GM20000 (cell line): ENCODE data around the gene COL23A1.

Experiments used
- DNase-seq: peaks from one replicate; pipeline ENCODE4 v3.0.0; 2012; ENCODE audit warnings: low spot score
- TF ChIP-seq, protein P1 (sequence below): IDR thresholded peaks from 2 replicates; pipeline ENCODE4 v1.5.1; 2012; ENCODE audit warnings: mild to moderate bottlenecking, control low read depth; ENCODE audit errors: extremely low read depth, missing control alignments

Gene COL23A1

GRCh38 chr5:178625679-178626483, 35.7 kb upstream of the COL23A1 start:
- TF ChIP-seq, protein P1, sequence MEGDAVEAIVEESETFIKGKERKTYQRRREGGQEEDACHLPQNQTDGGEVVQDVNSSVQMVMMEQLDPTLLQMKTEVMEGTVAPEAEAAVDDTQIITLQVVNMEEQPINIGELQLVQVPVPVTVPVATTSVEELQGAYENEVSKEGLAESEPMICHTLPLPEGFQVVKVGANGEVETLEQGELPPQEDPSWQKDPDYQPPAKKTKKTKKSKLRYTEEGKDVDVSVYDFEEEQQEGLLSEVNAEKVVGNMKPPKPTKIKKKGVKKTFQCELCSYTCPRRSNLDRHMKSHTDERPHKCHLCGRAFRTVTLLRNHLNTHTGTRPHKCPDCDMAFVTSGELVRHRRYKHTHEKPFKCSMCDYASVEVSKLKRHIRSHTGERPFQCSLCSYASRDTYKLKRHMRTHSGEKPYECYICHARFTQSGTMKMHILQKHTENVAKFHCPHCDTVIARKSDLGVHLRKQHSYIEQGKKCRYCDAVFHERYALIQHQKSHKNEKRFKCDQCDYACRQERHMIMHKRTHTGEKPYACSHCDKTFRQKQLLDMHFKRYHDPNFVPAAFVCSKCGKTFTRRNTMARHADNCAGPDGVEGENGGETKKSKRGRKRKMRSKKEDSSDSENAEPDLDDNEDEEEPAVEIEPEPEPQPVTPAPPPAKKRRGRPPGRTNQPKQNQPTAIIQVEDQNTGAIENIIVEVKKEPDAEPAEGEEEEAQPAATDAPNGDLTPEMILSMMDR = no peak
- no peak for DNase-seq

DNA sequence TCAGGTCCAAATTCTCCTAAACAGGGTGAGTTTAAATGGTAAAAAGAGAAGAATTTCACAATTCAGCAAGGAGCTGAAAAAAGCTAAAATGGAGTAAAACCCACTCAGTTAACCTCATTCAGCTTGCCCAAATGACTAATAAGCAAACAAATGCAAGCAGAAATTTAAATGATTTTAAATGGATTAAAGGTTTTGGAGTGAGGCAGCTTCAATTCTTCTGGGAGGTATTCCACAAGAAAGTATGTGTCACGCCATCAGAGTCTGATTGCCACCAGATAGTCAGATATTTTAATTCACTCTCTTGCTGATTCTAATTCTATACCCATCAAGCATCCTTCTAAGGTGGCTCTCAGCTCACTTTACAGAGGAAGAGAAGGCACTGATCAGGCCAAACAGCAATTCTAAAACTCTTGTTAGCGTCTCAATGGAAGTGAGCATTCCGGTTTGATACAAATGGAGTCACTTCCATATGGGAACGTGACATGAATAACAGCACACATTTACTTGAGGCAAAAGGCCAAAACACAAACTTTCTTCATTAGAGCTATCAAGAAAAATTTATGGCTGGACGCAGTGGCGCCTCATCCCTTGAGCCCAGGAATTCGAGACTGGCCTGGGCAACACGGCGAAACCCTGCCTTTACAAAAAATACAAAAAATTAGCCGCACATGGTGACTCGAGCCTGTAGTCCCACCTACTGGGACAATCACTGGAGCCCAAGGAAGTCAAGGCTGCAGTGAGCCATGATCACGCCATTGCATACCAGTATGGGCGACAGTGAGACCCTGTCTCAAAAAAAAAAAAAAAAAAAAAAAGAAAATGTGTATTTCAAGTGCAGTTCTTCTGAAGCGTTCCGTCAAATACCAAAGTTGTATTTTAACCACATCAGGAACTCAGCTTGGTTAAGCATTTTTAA, 34.7 kb upstream of the COL23A1 start:
- TF ChIP-seq, protein P1 = no peak
- no peak for DNase-seq

GRCh38 chr5:178622679-178623247, 32.6 kb upstream of the COL23A1 start:
- TF ChIP-seq, protein P1 = no peak
- DNase-seq = no peak

DNA sequence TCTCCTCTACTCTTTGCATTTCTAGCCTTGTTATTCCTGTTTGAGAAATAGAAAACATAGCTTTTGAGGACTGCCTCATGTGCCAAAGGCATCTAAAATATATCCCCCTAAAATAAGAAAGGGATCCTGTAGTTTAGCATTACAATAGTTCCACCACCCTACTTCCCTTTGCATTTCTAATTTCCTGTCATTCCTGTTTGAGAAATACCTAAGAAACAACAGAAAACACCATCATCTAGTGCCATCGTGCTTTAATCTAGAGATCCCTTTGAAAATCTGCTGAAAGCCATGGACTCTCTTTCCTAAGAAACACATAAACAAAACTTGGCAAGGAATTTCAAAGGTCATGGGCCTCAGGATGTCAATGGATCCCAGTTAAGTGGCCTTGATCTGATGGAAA, 29.2 kb upstream of the COL23A1 start:
- TF ChIP-seq, protein P1 = no peak
- DNase-seq = no peak

DNA sequence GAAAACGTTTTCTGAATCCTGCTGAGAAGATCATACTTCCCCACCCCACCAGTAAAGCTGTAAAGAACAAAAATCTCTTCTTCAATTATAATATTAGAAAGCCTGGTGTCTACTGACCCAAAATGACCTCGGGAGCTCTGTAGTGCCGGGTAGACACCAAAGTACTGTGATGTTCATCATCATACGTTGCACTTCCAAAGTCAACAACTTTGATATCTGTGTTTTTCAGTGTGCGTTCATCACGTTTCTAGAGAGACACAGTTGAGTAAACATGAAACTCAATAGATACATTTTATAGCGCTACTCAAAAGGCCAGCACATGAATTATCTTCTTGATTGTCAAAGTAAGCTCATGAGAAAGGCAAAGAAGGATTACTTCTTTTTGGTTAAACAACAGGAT, 22.1 kb upstream of the COL23A1 start:
- no peak for DNase-seq
- TF ChIP-seq, protein P1 = no peak

GRCh38 chr5:178606269-178606668, 16.1 kb upstream of the COL23A1 start:
- TF ChIP-seq, protein P1 = no peak
- DNase-seq = no peak
